Measurements from ENCODE around the gene MYPN.

GRCh38 chr10:68101066-68101465, 8.2 kb upstream of the MYPN start:
- TF ChIP-seq POLR2AphosphoS5 (IDR thresholded peaks at IDR 0.05; ENCODE audit: low read depth, low read length) (no peak), SIN3A (IDR thresholded peaks at IDR 0.05; ENCODE audit: borderline replicate concordance, insufficient read depth, low read length) (no peak), TAF1 (IDR thresholded peaks at IDR 0.05; ENCODE audit: borderline replicate concordance, insufficient read depth, low read length) (no peak), FOXP2 (optimal IDR thresholded peaks at IDR 0.05; ENCODE audit: borderline replicate concordance, extremely low read depth, extremely low read length, insufficient read depth) (no peak)
- TF ChIP-seq, protein P1, sequence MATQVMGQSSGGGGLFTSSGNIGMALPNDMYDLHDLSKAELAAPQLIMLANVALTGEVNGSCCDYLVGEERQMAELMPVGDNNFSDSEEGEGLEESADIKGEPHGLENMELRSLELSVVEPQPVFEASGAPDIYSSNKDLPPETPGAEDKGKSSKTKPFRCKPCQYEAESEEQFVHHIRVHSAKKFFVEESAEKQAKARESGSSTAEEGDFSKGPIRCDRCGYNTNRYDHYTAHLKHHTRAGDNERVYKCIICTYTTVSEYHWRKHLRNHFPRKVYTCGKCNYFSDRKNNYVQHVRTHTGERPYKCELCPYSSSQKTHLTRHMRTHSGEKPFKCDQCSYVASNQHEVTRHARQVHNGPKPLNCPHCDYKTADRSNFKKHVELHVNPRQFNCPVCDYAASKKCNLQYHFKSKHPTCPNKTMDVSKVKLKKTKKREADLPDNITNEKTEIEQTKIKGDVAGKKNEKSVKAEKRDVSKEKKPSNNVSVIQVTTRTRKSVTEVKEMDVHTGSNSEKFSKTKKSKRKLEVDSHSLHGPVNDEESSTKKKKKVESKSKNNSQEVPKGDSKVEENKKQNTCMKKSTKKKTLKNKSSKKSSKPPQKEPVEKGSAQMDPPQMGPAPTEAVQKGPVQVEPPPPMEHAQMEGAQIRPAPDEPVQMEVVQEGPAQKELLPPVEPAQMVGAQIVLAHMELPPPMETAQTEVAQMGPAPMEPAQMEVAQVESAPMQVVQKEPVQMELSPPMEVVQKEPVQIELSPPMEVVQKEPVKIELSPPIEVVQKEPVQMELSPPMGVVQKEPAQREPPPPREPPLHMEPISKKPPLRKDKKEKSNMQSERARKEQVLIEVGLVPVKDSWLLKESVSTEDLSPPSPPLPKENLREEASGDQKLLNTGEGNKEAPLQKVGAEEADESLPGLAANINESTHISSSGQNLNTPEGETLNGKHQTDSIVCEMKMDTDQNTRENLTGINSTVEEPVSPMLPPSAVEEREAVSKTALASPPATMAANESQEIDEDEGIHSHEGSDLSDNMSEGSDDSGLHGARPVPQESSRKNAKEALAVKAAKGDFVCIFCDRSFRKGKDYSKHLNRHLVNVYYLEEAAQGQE (IDR thresholded peaks at IDR 0.05; ENCODE audit: insufficient read depth in 1 of 2, low read depth in 2 of 2, low read length in 2 of 2), result no peak
